ENCODE measurements around the gene CACNA2D3.

CACNA2D3 gene

GRCh38 chr3:54243056-54243931 is 120.9 kb downstream of the CACNA2D3 start:
- no peak overlapping the region for H3K27ac Mint-ChIP-seq
- H3K4me1 Mint-ChIP-seq (ENCODE audit: low read depth), result no peaks in the 10 kb centered on the region
- no peaks in the 10 kb centered on the region for H3K36me3 Mint-ChIP-seq
- peaks cover 2% of the 10 kb centered on the region for H3K27me3 Mint-ChIP-seq
- H3K4me3 Mint-ChIP-seq, result no peak overlapping the region
- no peaks in the 10 kb centered on the region for H3K9me3 Mint-ChIP-seq (ENCODE audit: low read depth)

DNA sequence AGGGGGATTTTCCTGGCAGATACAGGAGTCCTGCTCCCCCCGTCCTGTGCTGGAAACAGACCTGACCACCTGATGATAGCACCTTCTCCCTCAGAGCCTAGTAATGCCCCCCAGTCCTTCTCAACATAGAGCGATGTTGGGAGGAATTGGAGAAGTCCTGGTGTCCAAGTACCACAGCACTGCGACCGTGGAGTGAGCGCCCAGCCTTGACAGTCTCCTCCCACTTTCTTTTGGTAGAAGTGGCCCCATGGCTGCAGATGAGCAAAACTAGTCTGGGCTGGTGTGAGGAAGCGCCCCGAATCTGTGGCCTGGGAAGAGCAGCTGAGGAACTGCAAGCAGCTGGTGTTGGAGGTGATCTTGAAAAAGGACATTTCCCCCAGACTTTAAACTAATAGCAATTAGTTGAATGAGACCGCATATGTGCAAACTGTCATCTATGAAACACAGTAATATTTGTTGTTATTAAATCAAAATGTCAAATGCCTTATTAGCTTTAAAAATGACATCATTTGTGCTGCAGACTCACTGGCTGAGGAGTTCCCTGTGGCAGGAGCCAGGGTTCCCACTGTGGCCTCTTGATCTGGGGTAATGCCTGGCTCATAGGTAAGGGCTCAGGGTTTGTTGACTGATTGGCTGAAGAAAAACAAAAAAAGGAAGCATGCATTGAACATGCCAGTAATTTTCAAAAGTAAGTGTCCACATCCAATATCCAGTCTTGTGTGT is 121.8 kb downstream of the CACNA2D3 start:
- H3K9me3 Mint-ChIP-seq (ENCODE audit: low read depth), result no peaks in the 10 kb centered on the region
- H3K27ac Mint-ChIP-seq, result no peak overlapping the region
- no peaks in the 10 kb centered on the region for H3K36me3 Mint-ChIP-seq
- H3K4me3 Mint-ChIP-seq, result no peak overlapping the region
- no peaks in the 10 kb centered on the region for H3K4me1 Mint-ChIP-seq (ENCODE audit: low read depth)
- H3K27me3 Mint-ChIP-seq, result peaks cover 2% of the 10 kb centered on the region

DNA sequence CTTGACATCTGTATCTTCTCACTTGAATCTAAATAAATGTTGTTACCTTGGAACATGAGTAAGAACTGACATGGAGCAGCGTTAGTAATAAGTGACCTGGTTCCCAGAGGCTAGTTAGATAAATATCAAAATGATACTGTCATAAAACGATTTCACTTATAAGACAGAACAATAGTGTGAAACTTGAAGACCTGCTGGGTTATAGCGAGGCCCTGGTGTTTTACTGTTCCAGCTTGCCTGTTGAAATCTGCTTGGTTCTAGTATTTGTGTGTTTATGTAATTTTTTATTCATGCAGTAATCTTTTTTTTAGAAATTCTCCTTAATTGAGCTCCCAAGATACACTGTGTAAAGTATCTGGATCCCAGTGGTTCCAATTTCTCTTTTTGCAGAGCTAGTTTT is 129.4 kb downstream of the CACNA2D3 start:
- no peak overlapping the region for H3K4me3 Mint-ChIP-seq
- no peaks in the 10 kb centered on the region for H3K4me1 Mint-ChIP-seq (ENCODE audit: low read depth)
- H3K36me3 Mint-ChIP-seq, result no peaks in the 10 kb centered on the region
- H3K9me3 Mint-ChIP-seq (ENCODE audit: low read depth), result no peaks in the 10 kb centered on the region
- H3K27ac Mint-ChIP-seq, result no peak overlapping the region
- peaks cover 2% of the 10 kb centered on the region for H3K27me3 Mint-ChIP-seq

GRCh38 chr3:54257125-54257720 is 134.9 kb downstream of the CACNA2D3 start:
- H3K9me3 Mint-ChIP-seq (ENCODE audit: low read depth), result no peaks in the 10 kb centered on the region
- no peak overlapping the region for H3K4me3 Mint-ChIP-seq
- no peaks in the 10 kb centered on the region for H3K36me3 Mint-ChIP-seq
- peaks cover 4% of the 10 kb centered on the region for H3K27me3 Mint-ChIP-seq
- H3K4me1 Mint-ChIP-seq (ENCODE audit: low read depth), result no peaks in the 10 kb centered on the region
- H3K27ac Mint-ChIP-seq, result no peak overlapping the region

DNA sequence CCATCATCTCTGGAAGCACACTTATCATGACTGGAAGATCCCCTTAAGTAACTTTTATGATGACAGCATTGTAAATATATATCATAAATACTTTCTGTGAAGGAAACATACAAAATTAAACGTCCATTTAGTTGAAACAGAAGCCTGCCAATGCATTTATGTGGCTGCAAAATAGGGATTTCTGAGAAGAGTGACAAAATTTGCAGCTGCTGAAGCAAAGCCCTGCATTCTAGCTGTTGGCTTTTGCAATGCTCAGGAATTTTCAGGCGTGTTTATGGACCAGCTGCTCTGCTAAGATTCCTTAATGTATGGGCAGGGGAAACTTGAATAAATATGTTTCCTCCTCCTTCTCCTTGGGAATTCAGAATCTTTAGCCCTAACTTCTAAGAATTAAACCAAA is 137.3 kb downstream of the CACNA2D3 start:
- no peaks in the 10 kb centered on the region for H3K36me3 Mint-ChIP-seq
- no peak overlapping the region for H3K4me3 Mint-ChIP-seq
- H3K4me1 Mint-ChIP-seq (ENCODE audit: low read depth), result no peaks in the 10 kb centered on the region
- peaks cover 7% of the 10 kb centered on the region for H3K27me3 Mint-ChIP-seq
- no peaks in the 10 kb centered on the region for H3K9me3 Mint-ChIP-seq (ENCODE audit: low read depth)
- H3K27ac Mint-ChIP-seq, result no peak overlapping the region

DNA sequence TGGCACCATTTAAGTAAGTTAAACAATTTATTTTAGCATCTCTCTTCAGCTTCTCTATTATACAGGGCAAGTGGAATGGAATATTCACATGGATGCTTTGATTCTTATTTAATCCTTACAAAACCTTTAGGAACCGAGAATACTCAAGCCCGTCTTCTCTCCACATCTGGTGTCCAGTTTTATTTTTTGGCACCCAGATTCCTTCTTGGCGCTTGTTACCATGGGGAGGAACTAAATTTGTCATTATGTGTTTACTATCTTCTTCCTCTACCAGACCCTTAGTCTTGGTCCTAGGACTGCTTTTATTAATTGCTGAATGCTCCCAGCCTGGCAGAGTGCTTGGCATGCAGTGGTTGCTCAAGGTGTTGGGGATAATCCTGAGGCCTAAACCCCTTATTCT is 138.8 kb downstream of the CACNA2D3 start:
- H3K36me3 Mint-ChIP-seq, result no peaks in the 10 kb centered on the region
- no peaks in the 10 kb centered on the region for H3K4me1 Mint-ChIP-seq (ENCODE audit: low read depth)
- H3K9me3 Mint-ChIP-seq (ENCODE audit: low read depth), result no peaks in the 10 kb centered on the region
- no peak overlapping the region for H3K27ac Mint-ChIP-seq
- peaks cover 8% of the 10 kb centered on the region for H3K27me3 Mint-ChIP-seq
- H3K4me3 Mint-ChIP-seq, result no peak overlapping the region

DNA sequence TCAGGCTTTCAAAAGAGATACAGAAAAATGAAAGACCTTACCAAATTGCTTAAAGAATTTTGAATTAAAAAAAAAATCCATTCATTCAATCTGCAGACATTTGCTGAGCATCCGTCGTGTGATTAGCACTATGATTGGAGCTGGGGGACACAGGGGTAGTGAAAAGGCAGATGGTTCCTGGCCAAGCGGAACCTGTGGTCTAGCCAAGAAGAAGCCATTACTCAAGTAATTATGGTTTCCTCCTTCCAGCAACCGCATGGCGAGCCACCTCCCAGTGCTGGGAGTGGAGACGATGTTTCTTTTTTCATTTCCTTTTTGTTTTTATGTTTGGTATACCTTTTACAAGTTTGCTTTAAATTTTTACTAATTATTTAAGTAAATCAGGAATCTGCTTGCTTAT is 140.2 kb downstream of the CACNA2D3 start:
- no peaks in the 10 kb centered on the region for H3K4me1 Mint-ChIP-seq (ENCODE audit: low read depth)
- H3K27me3 Mint-ChIP-seq, result peaks cover 6% of the 10 kb centered on the region
- no peaks in the 10 kb centered on the region for H3K9me3 Mint-ChIP-seq (ENCODE audit: low read depth)
- H3K4me3 Mint-ChIP-seq, result no peak overlapping the region
- no peak overlapping the region for H3K27ac Mint-ChIP-seq
- no peaks in the 10 kb centered on the region for H3K36me3 Mint-ChIP-seq

GRCh38 chr3:54262946-54263345 is 140.6 kb downstream of the CACNA2D3 start:
- Mint-ChIP-seq H3K27ac (no peak overlapping the region), H3K9me3 (ENCODE audit: low read depth) (no peaks in the 10 kb centered on the region), H3K36me3 (no peaks in the 10 kb centered on the region), H3K4me1 (ENCODE audit: low read depth) (no peaks in the 10 kb centered on the region), H3K27me3 (peaks cover 6% of the 10 kb centered on the region), H3K4me3 (no peak overlapping the region)

GRCh38 chr3:54264050-54264449 is 141.7 kb downstream of the CACNA2D3 start:
- H3K4me1 Mint-ChIP-seq (ENCODE audit: low read depth), result no peaks in the 10 kb centered on the region
- H3K36me3 Mint-ChIP-seq, result no peaks in the 10 kb centered on the region
- no peak overlapping the region for H3K4me3 Mint-ChIP-seq
- no peaks in the 10 kb centered on the region for H3K9me3 Mint-ChIP-seq (ENCODE audit: low read depth)
- H3K27ac Mint-ChIP-seq, result no peak overlapping the region
- peaks cover 6% of the 10 kb centered on the region for H3K27me3 Mint-ChIP-seq

- Mint-ChIP-seq H3K27ac (no peak overlapping the region), H3K4me3 (no peak overlapping the region), H3K9me3 (ENCODE audit: low read depth) (no peaks in the 10 kb centered on the region), H3K36me3 (no peaks in the 10 kb centered on the region), H3K27me3 (peaks cover 11% of the 10 kb centered on the region), H3K4me1 (ENCODE audit: low read depth) (no peaks in the 10 kb centered on the region)
These were observed 148.6 kb downstream of the CACNA2D3 start for GRCh38 chr3:54270816-54271526.

DNA sequence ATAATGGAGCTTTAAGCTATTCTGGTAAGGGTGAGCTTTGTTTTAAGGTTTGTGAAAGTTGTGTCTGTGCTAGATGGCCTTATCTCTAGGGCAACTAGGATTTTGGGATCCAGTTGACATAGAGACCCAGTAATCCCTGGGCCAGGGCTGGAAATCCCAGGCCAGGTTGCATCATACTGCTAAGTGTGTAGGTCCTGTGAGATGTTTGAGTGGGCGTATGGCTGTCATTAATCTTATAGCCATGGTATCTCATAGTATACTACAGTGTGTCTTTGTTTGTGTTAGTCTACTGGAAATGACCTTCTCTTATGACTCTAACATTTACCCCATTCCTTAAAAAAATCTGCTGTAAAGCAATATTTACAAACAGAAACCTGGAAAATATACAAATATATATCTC is 151.4 kb downstream of the CACNA2D3 start:
- no peaks in the 10 kb centered on the region for H3K4me1 Mint-ChIP-seq (ENCODE audit: low read depth)
- no peak overlapping the region for H3K4me3 Mint-ChIP-seq
- H3K27ac Mint-ChIP-seq, result no peak overlapping the region
- H3K27me3 Mint-ChIP-seq, result peaks cover 11% of the 10 kb centered on the region
- no peaks in the 10 kb centered on the region for H3K9me3 Mint-ChIP-seq (ENCODE audit: low read depth)
- H3K36me3 Mint-ChIP-seq, result no peaks in the 10 kb centered on the region

GRCh38 chr3:54274607-54275006 is 152.3 kb downstream of the CACNA2D3 start:
- Mint-ChIP-seq H3K27ac (no peak overlapping the region), H3K4me1 (ENCODE audit: low read depth) (no peaks in the 10 kb centered on the region), H3K36me3 (no peaks in the 10 kb centered on the region), H3K9me3 (ENCODE audit: low read depth) (no peaks in the 10 kb centered on the region), H3K4me3 (no peak overlapping the region), H3K27me3 (peaks cover 6% of the 10 kb centered on the region)

DNA sequence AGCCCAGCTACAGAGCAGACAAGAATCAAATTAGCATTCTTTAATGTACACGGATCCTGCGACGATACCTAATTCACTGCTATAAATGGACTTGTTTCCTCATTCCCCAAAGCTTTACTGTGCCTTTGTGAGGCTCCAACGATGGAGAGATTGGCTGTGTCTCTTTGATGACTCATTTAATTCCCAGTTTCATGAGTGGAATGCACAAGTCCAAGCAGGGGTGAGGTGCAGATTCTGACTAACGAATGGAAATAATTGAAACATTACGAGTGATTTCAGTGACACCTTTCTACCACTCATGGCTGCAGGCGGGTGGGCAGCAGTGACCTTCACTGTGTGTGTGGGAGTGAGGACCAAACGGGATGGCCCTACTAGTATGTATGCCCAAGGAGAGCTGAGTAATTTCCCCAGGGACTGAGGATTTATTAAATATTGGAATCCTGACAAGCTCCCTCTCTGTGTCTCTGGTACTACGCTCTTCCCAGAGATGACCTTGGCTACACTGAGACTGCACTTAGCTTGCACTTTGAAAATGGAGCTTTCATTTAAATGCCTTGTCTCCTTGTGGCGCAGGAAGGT is 156.7 kb downstream of the CACNA2D3 start:
- Mint-ChIP-seq H3K27me3 (peaks cover 16% of the 10 kb centered on the region), H3K4me1 (ENCODE audit: low read depth) (no peaks in the 10 kb centered on the region), H3K4me3 (no peak overlapping the region), H3K9me3 (ENCODE audit: low read depth) (no peaks in the 10 kb centered on the region), H3K36me3 (no peaks in the 10 kb centered on the region), H3K27ac (no peak overlapping the region)

- H3K4me1 Mint-ChIP-seq (ENCODE audit: low read depth), result no peaks in the 10 kb centered on the region
- no peaks in the 10 kb centered on the region for H3K36me3 Mint-ChIP-seq
- H3K4me3 Mint-ChIP-seq, result no peak overlapping the region
- H3K27ac Mint-ChIP-seq, result no peak overlapping the region
- H3K9me3 Mint-ChIP-seq (ENCODE audit: low read depth), result no peaks in the 10 kb centered on the region
- peaks cover 15% of the 10 kb centered on the region for H3K27me3 Mint-ChIP-seq
These were observed 161.1 kb downstream of the CACNA2D3 start for GRCh38 chr3:54283470-54283869.
